Activated naive CD4-positive, alpha-beta T cell treated with Interleukin-2 at 50 U/mL for 16 hours (primary cell): ENCODE results near the gene NRARP.
A peak's percentile ranks its signal among the peaks of the same experiment; 100 is the strongest.

Experiments
- DNase-seq: peaks from one replicate; pipeline ENCODE4 v3.0.0-alpha.2; 2020

The NRARP gene

GRCh38 chr9:137297966-137298365 lies 4.1 kb downstream of the NRARP start:
- DNase-seq: no peak

- DNase-seq: no peak
These were observed 5.1 kb downstream of the NRARP start for GRCh38 chr9:137296670-137297664.

GRCh38 chr9:137295849-137296669 lies 6.0 kb downstream of the NRARP start:
- DNase-seq: no peak

- peak; percentile 55 for DNase-seq
These were observed 6.7 kb downstream of the NRARP start for GRCh38 chr9:137295238-137295811.

GRCh38 chr9:137294681-137295237 lies 7.3 kb downstream of the NRARP start:
- no peak for DNase-seq

- DNase-seq: no peak
These were observed 7.9 kb downstream of the NRARP start for GRCh38 chr9:137294091-137294680.

- DNase-seq: no peak
These were observed 8.5 kb downstream of the NRARP start for GRCh38 chr9:137293482-137294090.

- no peak for DNase-seq
These were observed 9.0 kb downstream of the NRARP start for GRCh38 chr9:137293094-137293481.

- DNase-seq: no peak
These were observed 15.1 kb downstream of the NRARP start for GRCh38 chr9:137286975-137287383.

GRCh38 chr9:137281345-137282116 lies 20.5 kb downstream of the NRARP start:
- no peak for DNase-seq

- no peak for DNase-seq
These were observed 21.4 kb downstream of the NRARP start for GRCh38 chr9:137280474-137281344.

GRCh38 chr9:137279741-137280473 lies 22.2 kb downstream of the NRARP start:
- DNase-seq: no peak

- no peak for DNase-seq
These were observed 23.1 kb downstream of the NRARP start for GRCh38 chr9:137278721-137279711.

GRCh38 chr9:137278061-137278701 lies 23.9 kb downstream of the NRARP start:
- DNase-seq: no peak

GRCh38 chr9:137277329-137278041 lies 24.6 kb downstream of the NRARP start, which contains the start of gene TOR4A:
Gene TOR4A (plus strand): TSS chr9:137277726. CDS start chr9:137278690, 964 bp downstream.
- DNase-seq: peak; percentile 31

GRCh38 chr9:137276473-137277328 lies 25.4 kb downstream of the NRARP start:
- no peak for DNase-seq
